ENCODE measurements around the gene AK9.

DNA sequence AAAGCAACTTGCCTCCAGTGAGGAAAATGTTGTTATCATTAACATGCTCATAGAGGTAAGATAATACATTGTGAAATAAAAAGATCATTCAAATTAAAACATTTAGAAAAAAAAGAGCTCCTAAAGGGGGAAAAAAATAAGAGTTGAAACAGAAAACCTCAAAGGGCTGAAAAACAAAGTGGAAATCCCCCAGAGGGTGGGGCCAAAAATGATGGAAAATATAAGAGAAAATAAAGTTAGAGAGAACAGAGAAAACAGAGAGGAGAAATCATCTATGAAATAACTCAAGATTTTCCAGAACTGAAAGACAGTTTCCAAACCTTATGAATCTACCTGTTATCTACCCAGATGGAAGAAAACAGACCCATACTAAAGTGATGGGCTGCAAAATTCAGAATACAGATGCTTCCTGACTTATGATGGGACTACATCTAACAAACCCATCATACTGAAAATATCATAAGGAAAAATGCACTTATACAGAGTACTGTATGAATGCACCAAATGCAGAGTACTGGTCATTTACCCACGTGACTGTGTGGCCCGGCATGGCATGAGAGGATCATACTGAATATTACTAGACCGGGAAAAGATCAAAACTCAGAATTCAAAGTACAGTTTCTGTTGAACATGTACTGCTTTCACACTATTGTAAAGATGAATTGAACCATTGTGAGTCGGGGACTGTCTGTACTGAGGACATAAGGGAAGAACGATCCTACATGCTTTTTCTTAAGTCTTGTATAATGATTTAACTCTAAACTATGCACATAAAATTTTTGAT, 212.0 kb downstream of the AK9 start:
- TF ChIP-seq GATA3 (IDR thresholded peaks at IDR 0.05; ENCODE audit: low read depth, low read length) (no peak), GATA2 (IDR thresholded peaks at IDR 0.05; ENCODE audit: low read depth, low read length) (no peak)
